Forelimb muscle (tissue), 1 donor: ENCODE measurements around the gene FRY. TPM values are rescaled to one million over a fixed set of nuclear protein-coding genes. Genes with fewer than 3 reads are reported as not detected.
"Not testable (repeated sequence)": the region's sequence is repeated elsewhere in the genome, so short reads cannot be mapped to it uniquely, and the experiment has no call there.

Source experiments
- DNase-seq: peaks from one replicate; pipeline ENCODE4 v3.0.0-alpha.2; 2013; ENCODE audit warnings: low read depth
- polyA plus RNA-seq: library from polyadenylated mRNA; unstranded; fragments of 120-200 nt; gene quantifications from one replicate; pipeline ENCODE4 v1.2.1, GENCODE V29; 2013; ENCODE audit not compliant: insufficient read length

The FRY gene
- polyA plus RNA-seq, 1 donor = 53.1 TPM

GRCh38 chr13:32040689-32041088 lies 9.1 kb downstream of the FRY start:
- DNase-seq = no peak

- no peak for DNase-seq
Observed at GRCh38 chr13:32041429-32041828, 9.9 kb downstream of the FRY start.

- DNase-seq = no peak
Observed at GRCh38 chr13:32042551-32042950, 11.0 kb downstream of the FRY start.

GRCh38 chr13:32044446-32044845 lies 12.9 kb downstream of the FRY start:
- no peak for DNase-seq

- DNase-seq = no peak
Observed at GRCh38 chr13:32045537-32045936, 14.0 kb downstream of the FRY start.

GRCh38 chr13:32045982-32046785 lies 14.6 kb downstream of the FRY start:
- DNase-seq = no peak

GRCh38 chr13:32047088-32047487 lies 15.5 kb downstream of the FRY start:
- no peak for DNase-seq

GRCh38 chr13:32047793-32048192 lies 16.2 kb downstream of the FRY start:
- no peak for DNase-seq

- DNase-seq = no peak
Observed at GRCh38 chr13:32048816-32049215, 17.2 kb downstream of the FRY start.

- no peak for DNase-seq
Observed at GRCh38 chr13:32051156-32051555, 19.6 kb downstream of the FRY start.

- no peak for DNase-seq
Observed at GRCh38 chr13:32056316-32056715, 24.7 kb downstream of the FRY start.

GRCh38 chr13:32057325-32057724 lies 25.8 kb downstream of the FRY start:
- not testable (repeated sequence) for DNase-seq

- no peak for DNase-seq
Observed at GRCh38 chr13:32059511-32059984, 28.0 kb downstream of the FRY start.

GRCh38 chr13:32060401-32060878 lies 28.9 kb downstream of the FRY start:
- DNase-seq = no peak

GRCh38 chr13:32063619-32064233 lies 32.2 kb downstream of the FRY start:
- DNase-seq = no peak

GRCh38 chr13:32067149-32067961 lies 35.8 kb downstream of the FRY start:
- DNase-seq = no peak

GRCh38 chr13:32068255-32068654 lies 36.7 kb downstream of the FRY start:
- no peak for DNase-seq

- DNase-seq = no peak
Observed at GRCh38 chr13:32073180-32073864, 41.7 kb downstream of the FRY start.

- no peak for DNase-seq
Observed at GRCh38 chr13:32075170-32075851, 43.7 kb downstream of the FRY start.

- DNase-seq = no peak
Observed at GRCh38 chr13:32079587-32079986, 48.0 kb downstream of the FRY start.

- no peak for DNase-seq
Observed at GRCh38 chr13:32080328-32080744, 48.8 kb downstream of the FRY start.
